Measurements from ENCODE around the gene SUGP1.
"Not testable (repeated sequence)": the region's sequence is repeated elsewhere in the genome, so short reads cannot be mapped to it uniquely, and the experiment has no call there.

SUGP1 gene

DNA sequence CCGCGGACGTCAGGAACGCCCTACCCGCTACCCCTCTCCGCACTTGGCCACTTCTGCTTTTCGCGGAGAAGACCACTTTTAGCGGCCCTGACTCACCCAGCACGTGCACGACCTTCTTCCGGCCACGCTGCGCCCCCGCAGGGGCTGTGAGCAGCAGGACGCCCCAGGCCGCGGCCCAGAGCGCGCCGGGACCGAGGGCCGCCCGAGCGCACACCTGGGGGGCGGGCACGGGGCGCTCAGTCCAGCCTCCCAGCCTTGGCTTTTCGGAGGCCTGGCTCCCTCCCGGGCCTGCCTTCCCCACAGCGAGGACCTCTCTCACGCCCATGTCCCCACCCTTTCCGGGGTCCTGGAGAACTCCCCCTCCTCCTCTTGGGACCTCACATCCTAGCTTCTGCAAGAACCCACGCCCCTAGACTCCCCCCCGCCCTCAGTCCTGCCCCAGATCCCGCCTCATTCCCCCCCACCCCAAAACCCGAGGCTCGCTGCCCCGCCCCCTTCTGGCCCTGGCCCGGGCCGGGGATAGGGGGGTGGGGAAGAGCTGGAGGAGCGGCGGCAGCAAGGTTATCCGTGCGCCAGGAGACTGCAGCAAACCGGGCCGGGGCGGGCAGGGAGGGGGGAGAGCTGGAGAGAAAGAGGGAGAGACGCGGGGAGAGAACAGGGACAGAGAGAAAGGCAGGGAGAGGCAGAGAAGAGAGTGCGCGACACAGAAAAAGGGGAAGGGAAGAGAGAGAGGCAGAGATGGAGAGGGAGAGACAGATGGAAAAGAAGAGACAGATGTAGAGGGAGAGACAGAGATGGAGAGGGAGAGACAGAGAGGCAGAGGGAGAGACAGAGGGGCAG, 58.7 kb downstream of the SUGP1 start:
- Mint-ChIP-seq H3K27me3 (peaks cover 48 to 68% of the 10 kb centered on the region in 2 donors), H3K4me3 (peak overlapping the region; percentile 13 to 47), H3K27ac (no peak overlapping the region), H3K9me3 (no peaks in the 10 kb centered on the region), H3K36me3 (ENCODE audit: insufficient read depth) (no peaks in the 10 kb centered on the region), H3K4me1 (ENCODE audit: low read depth in 2 of 2) (peaks cover 9 to 12% of the 10 kb centered on the region in 2 donors)
- DNase-seq (no peak), ATAC-seq (replicated peaks) (peak; percentile 22)

- no peak for DNase-seq
- H3K9me3 Mint-ChIP-seq: no peaks in the 10 kb centered on the region
- peaks cover 58 to 78% of the 10 kb centered on the region in 2 donors for H3K27me3 Mint-ChIP-seq
Observed at GRCh38 chr19:19260417-19261214, 59.7 kb downstream of the SUGP1 start.

DNA sequence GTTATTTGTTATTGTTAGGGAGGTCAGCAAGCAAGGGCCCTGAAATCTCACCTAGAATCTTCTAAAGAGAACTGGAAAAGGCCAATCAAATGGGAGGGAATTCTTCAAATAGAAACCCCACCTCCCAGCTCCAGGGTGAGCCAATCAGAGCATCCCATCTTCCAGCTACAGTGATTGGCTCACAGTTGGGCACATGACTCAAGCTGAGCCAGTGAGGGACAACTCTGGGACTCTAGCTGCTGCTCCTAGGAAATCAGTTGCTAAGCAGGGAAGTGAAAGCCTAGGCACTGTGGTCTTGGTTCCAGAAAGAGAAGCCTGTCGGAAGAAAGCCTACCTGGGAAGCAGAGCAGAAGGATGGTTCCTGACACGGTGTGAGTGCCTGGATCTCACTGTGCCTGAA, 60.6 kb downstream of the SUGP1 start:
- H3K9me3 Mint-ChIP-seq: no peaks in the 10 kb centered on the region
- H3K4me3 Mint-ChIP-seq: no peak overlapping the region
- H3K36me3 Mint-ChIP-seq (ENCODE audit: insufficient read depth): no peaks in the 10 kb centered on the region
- peaks cover 67 to 87% of the 10 kb centered on the region in 2 donors for H3K27me3 Mint-ChIP-seq
- DNase-seq (no peak), ATAC-seq (replicated peaks) (no peak)
- peaks cover 12 to 13% of the 10 kb centered on the region in 2 donors for H3K4me1 Mint-ChIP-seq (ENCODE audit: low read depth in 2 of 2)
- no peak overlapping the region for H3K27ac Mint-ChIP-seq

More at GRCh38 chr19:19260417-19261214, 59.7 kb downstream of the SUGP1 start:
- no peak overlapping the region for H3K27ac Mint-ChIP-seq
- H3K36me3 Mint-ChIP-seq (ENCODE audit: insufficient read depth): no peaks in the 10 kb centered on the region
- H3K4me3 Mint-ChIP-seq: peak overlapping the region in 1 of 2 donors; percentile 33
- ATAC-seq (replicated peaks): no peak
- peaks cover 12 to 13% of the 10 kb centered on the region in 2 donors for H3K4me1 Mint-ChIP-seq (ENCODE audit: low read depth in 2 of 2)

- H3K4me3 Mint-ChIP-seq: no peak overlapping the region
- peaks cover 72 to 83% of the 10 kb centered on the region in 2 donors for H3K27me3 Mint-ChIP-seq
- H3K27ac Mint-ChIP-seq: no peak overlapping the region
- H3K9me3 Mint-ChIP-seq: no peaks in the 10 kb centered on the region
- DNase-seq (no peak), ATAC-seq (replicated peaks) (no peak)
- H3K4me1 Mint-ChIP-seq (ENCODE audit: low read depth in 2 of 2): peaks cover 12 to 13% of the 10 kb centered on the region in 2 donors
- peaks cover 4% of the 10 kb centered on the region for H3K36me3 Mint-ChIP-seq (ENCODE audit: insufficient read depth)
Observed at GRCh38 chr19:19258589-19259338, 61.5 kb downstream of the SUGP1 start.

- Mint-ChIP-seq H3K36me3 (ENCODE audit: insufficient read depth) (peaks cover 4% of the 10 kb centered on the region), H3K27ac (no peak overlapping the region), H3K9me3 (no peaks in the 10 kb centered on the region), H3K4me1 (ENCODE audit: low read depth in 2 of 2) (peaks cover 12 to 13% of the 10 kb centered on the region in 2 donors), H3K4me3 (no peak overlapping the region), H3K27me3 (peaks cover 75 to 79% of the 10 kb centered on the region in 2 donors)
- ATAC-seq (replicated peaks) (no peak), DNase-seq (no peak)
Observed at GRCh38 chr19:19257836-19258588, 62.3 kb downstream of the SUGP1 start.

GRCh38 chr19:19257137-19257536, 63.2 kb downstream of the SUGP1 start:
- no peaks in the 10 kb centered on the region for H3K9me3 Mint-ChIP-seq
- H3K36me3 Mint-ChIP-seq (ENCODE audit: insufficient read depth): peaks cover 4% of the 10 kb centered on the region
- ATAC-seq (replicated peaks) (no peak), DNase-seq (no peak)
- peaks cover 9 to 10% of the 10 kb centered on the region in 2 donors for H3K4me1 Mint-ChIP-seq (ENCODE audit: low read depth in 2 of 2)
- no peak overlapping the region for H3K4me3 Mint-ChIP-seq
- no peak overlapping the region for H3K27ac Mint-ChIP-seq
- H3K27me3 Mint-ChIP-seq: peaks cover 75 to 79% of the 10 kb centered on the region in 2 donors

DNA sequence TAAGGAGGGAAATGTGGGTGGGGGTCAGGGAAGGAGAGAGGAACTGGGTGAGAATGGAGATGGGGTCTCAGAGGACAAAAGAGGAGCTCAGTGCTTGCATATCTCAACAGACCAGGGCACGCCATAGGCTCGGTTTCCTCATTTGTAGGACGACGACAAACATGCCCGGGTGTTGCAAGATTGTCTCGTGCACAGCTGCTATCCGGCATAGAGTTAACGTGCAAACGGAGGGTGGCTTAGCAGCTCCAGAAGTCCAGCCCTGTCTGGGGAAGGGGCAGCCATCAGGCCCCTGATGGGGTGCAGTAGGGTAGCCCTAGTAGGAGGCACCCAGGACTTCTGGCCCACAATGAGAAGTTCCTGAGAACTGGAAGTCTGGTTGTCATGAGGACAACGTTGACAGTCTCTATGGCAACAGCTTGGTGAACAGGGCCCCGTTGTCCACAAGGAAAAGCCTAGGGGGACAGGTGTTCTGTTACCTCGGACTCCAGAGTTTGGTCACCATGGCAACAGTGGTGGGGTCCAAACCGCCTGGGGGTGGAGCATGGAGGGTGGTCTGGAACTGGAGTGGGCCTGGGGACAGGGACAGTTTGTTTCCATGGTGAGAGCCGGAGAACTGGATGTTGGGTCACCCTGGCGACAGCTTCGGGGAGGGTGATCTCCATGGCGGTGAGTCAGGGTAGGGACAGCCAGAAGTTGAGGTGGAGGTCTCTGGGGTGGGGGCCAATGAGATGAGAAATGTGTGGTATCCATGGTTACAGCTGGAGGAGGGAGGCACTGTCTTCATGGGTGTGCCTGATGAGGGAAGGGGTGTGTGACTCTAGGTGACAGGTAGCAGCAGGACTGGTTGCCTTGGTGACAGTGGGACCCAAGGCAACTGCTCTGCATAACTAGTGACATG, 64.0 kb downstream of the SUGP1 start:
- no peak for ATAC-seq (replicated peaks)
- H3K9me3 Mint-ChIP-seq: no peaks in the 10 kb centered on the region
- peaks cover 5 to 7% of the 10 kb centered on the region in 2 donors for H3K4me1 Mint-ChIP-seq (ENCODE audit: low read depth in 2 of 2)
- H3K4me3 Mint-ChIP-seq: no peak overlapping the region
- no peak for DNase-seq
- H3K27me3 Mint-ChIP-seq: peaks cover 76 to 79% of the 10 kb centered on the region in 2 donors
- no peak overlapping the region for H3K27ac Mint-ChIP-seq
- peaks cover 4% of the 10 kb centered on the region for H3K36me3 Mint-ChIP-seq (ENCODE audit: insufficient read depth)

DNA sequence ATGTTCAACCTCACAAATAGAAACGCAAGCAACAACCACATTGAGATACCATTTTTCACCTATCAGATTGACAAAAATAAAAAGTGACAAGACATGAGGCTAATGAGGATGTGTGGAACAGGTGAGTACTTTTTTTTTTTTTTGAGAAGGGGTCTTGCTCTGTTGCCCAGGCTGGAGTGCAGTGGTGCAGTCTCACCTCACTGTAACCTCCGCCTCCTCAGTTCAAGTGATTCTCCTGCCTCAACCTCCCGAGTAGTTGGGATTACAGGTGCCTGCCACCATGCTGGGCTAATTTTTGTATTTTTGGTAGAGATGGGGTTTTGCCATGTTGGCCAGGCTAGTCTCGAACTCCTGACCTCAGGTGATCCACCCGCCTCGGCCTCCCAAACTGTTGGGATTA, 66.9 kb downstream of the SUGP1 start:
- not testable (repeated sequence) for H3K9me3 Mint-ChIP-seq; DNase-seq; H3K4me1 Mint-ChIP-seq (ENCODE audit: low read depth in 2 of 2); H3K4me3 Mint-ChIP-seq; H3K27ac Mint-ChIP-seq; H3K36me3 Mint-ChIP-seq (ENCODE audit: insufficient read depth); ATAC-seq (replicated peaks)
- H3K27me3 Mint-ChIP-seq: peaks cover 74 to 77% of the 10 kb centered on the region in 2 donors

DNA sequence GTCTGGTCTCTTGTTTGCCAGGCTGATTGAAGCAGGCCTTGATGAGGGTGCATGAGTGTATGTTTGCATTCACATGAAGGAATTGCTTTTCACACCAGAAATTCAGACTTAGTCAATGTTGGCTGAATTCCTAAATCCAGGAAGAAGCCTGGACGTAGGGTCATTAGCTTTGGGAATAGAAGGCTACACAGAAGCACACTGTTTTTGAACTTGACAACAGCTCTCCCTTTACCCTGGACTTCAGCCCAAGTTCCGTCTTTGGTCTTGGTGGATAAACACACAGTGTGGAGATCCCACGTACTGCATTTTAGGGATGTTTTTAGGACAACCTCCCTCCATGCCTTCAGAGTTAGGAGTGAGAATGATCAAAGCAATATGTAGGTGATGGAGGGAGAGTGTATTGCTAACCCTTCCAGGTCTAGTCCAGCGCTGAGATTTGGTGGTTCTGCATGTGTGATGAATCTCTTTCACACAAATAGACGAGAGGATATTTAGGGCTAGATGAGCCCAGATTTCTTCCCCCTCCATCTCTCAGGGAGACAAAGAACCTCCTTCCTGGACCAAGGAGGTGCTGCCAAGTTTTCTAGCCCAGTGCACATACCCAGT, 70.0 kb downstream of the SUGP1 start:
- no peak for ATAC-seq (replicated peaks)
- Mint-ChIP-seq H3K36me3 (ENCODE audit: insufficient read depth) (peaks cover 4% of the 10 kb centered on the region), H3K9me3 (no peaks in the 10 kb centered on the region), H3K27me3 (peaks cover 62 to 64% of the 10 kb centered on the region in 2 donors), H3K4me1 (ENCODE audit: low read depth in 2 of 2) (no peaks in the 10 kb centered on the region), H3K27ac (peak overlapping the region in 1 of 2 donors; percentile 76), H3K4me3 (no peak overlapping the region)
- no peak for DNase-seq

GRCh38 chr19:19240476-19240875, 79.8 kb downstream of the SUGP1 start:
- Mint-ChIP-seq H3K9me3 (peaks cover 0 to 2% of the 10 kb centered on the region in 2 donors), H3K27ac (no peak overlapping the region), H3K36me3 (ENCODE audit: insufficient read depth) (peaks cover 3% of the 10 kb centered on the region), H3K4me3 (no peak overlapping the region), H3K27me3 (peaks cover 24 to 60% of the 10 kb centered on the region in 2 donors), H3K4me1 (ENCODE audit: low read depth in 2 of 2) (no peaks in the 10 kb centered on the region)
- ATAC-seq (replicated peaks): no peak
- DNase-seq: no peak

- Mint-ChIP-seq H3K4me1 (ENCODE audit: low read depth in 2 of 2) (no peaks in the 10 kb centered on the region), H3K9me3 (peaks cover 0 to 2% of the 10 kb centered on the region in 2 donors), H3K4me3 (no peak overlapping the region), H3K36me3 (ENCODE audit: insufficient read depth) (peaks cover 3% of the 10 kb centered on the region), H3K27ac (no peak overlapping the region), H3K27me3 (peaks cover 22 to 52% of the 10 kb centered on the region in 2 donors)
- ATAC-seq (replicated peaks) (no peak), DNase-seq (no peak)
Observed at GRCh38 chr19:19239675-19240074, 80.6 kb downstream of the SUGP1 start.
